Keratinocyte (primary cell): ENCODE measurements around the gene PTPRU.

Experiments used
- EZH2 ChIP-seq: IDR thresholded peaks from one replicate; pipeline ENCODE4 v1.6.1; 2012; ENCODE audit warnings: inconsistent platforms, mild to moderate bottlenecking, low read length, moderate library complexity
- TF ChIP-seq, protein P1 (sequence below), 3 experiments: IDR thresholded peaks in 1 of 3; conservative IDR thresholded peaks in 1 of 3; optimal IDR thresholded peaks in 1 of 3; 2 replicates in 2 of 3; 3 replicates in 1 of 3; pipeline versions ENCODE3 to v1.5.1; 2011; ENCODE audit warnings: low read length in 3 of 3, mild to moderate bottlenecking in 3 of 3, moderate library complexity in 2 of 3, control low read depth in 1 of 3, inconsistent platforms in 1 of 3; ENCODE audit not compliant: insufficient read depth in 2 of 3; ENCODE audit errors: extremely low read depth in 1 of 3

DNA sequence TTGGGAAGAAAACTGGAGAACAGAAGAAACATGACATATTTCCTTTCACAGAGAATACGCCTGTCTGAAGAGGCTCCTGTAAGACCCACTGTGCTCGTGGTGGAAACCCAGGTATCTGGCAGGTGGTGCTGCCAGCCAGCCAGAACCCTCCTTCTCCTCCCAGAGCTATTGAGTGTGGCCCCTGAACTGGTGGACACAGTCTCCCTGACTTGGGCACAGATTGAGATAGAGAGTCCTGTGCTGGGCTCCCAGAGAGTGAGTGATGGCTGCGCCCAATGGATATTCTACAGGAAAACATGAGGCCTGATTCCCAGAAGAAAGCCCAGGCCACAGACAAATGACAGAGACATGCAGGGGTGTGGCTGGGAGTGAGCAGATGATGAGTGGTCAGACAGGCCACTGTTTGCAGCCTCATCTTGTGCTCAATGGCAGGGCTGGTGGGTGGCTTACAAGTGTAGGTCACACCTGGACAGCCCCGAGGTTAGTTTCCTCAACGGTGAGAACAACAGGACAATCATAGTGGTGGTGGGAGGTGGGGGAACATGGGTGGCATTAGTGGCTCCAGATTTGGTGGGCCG, 127.9 kb downstream of the PTPRU start:
- TF ChIP-seq, protein P1, sequence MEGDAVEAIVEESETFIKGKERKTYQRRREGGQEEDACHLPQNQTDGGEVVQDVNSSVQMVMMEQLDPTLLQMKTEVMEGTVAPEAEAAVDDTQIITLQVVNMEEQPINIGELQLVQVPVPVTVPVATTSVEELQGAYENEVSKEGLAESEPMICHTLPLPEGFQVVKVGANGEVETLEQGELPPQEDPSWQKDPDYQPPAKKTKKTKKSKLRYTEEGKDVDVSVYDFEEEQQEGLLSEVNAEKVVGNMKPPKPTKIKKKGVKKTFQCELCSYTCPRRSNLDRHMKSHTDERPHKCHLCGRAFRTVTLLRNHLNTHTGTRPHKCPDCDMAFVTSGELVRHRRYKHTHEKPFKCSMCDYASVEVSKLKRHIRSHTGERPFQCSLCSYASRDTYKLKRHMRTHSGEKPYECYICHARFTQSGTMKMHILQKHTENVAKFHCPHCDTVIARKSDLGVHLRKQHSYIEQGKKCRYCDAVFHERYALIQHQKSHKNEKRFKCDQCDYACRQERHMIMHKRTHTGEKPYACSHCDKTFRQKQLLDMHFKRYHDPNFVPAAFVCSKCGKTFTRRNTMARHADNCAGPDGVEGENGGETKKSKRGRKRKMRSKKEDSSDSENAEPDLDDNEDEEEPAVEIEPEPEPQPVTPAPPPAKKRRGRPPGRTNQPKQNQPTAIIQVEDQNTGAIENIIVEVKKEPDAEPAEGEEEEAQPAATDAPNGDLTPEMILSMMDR (optimal IDR thresholded peaks at IDR 0.05 in 1 of 3, IDR thresholded peaks at IDR 0.05 in 1 of 3, conservative IDR thresholded peaks at IDR 0.05 in 1 of 3; ENCODE audit: extremely low read depth in 1 of 3, insufficient read depth in 2 of 3, low read length in 3 of 3): no peak
- no peak for TF ChIP-seq EZH2
